GM20431 (cell line): ENCODE data around the gene HCRTR1.

ENCODE experiments used
- in situ Hi-C: fragments of 300-500 bp; cut with MseI, MboI; formaldehyde crosslinking; loops from one replicate; pipeline ENCODE4 v1.15.0; 2020; ENCODE audit warnings: low sequenced_read_pairs; ENCODE audit not compliant: unreplicated experiment

HCRTR1 gene

GRCh38 chr1:31661856-31662255, 44.4 kb downstream of the HCRTR1 start:
- in situ Hi-C loops: loop anchor here (10.0 to 25.0 kb wide), 2 partner anchors 123 to 300 kb away; no protein-coding TSS in a partner anchor

- in situ Hi-C loops: loop anchor here (10.0 to 25.0 kb wide), 2 partner anchors 122 to 300 kb away; no protein-coding TSS in a partner anchor
These were observed 45.0 kb downstream of the HCRTR1 start for GRCh38 chr1:31662463-31662862.

GRCh38 chr1:31663622-31664452, 46.3 kb downstream of the HCRTR1 start:
- in situ Hi-C loops: loop anchor here (10.0 to 25.0 kb wide), 2 partner anchors 121 to 298 kb away; no protein-coding TSS in a partner anchor

- in situ Hi-C loops: loop anchor here (10.0 to 25.0 kb wide), 2 partner anchors 120 to 298 kb away; no protein-coding TSS in a partner anchor
These were observed 47.0 kb downstream of the HCRTR1 start for GRCh38 chr1:31664528-31664927.

GRCh38 chr1:31665234-31665878, 47.9 kb downstream of the HCRTR1 start:
- in situ Hi-C loops: loop anchor here (10.0 to 25.0 kb wide), 2 partner anchors 119 to 297 kb away; no protein-coding TSS in a partner anchor

GRCh38 chr1:31666263-31666963, 48.9 kb downstream of the HCRTR1 start:
- in situ Hi-C loops: loop anchor here (10.0 to 25.0 kb wide), 2 partner anchors 118 to 296 kb away; no protein-coding TSS in a partner anchor

GRCh38 chr1:31667065-31667785, 49.7 kb downstream of the HCRTR1 start:
- in situ Hi-C loops: loop anchor here (10.0 to 25.0 kb wide), 2 partner anchors 118 to 295 kb away; no protein-coding TSS in a partner anchor

GRCh38 chr1:31668303-31668883, 50.9 kb downstream of the HCRTR1 start:
- in situ Hi-C loops: loop anchor here (10.0 to 25.0 kb wide), 2 partner anchors 116 to 294 kb away; no protein-coding TSS in a partner anchor

- in situ Hi-C loops: loop anchor here (10.0 to 25.0 kb wide), 2 partner anchors 115 to 293 kb away; no protein-coding TSS in a partner anchor
These were observed 51.9 kb downstream of the HCRTR1 start for GRCh38 chr1:31669433-31669785.

- in situ Hi-C loops: loop anchor here (10.0 to 25.0 kb wide), 2 partner anchors 115 to 292 kb away; no protein-coding TSS in a partner anchor
These were observed 52.5 kb downstream of the HCRTR1 start for GRCh38 chr1:31669786-31670592.

GRCh38 chr1:31670593-31670964, 53.1 kb downstream of the HCRTR1 start:
- in situ Hi-C loops: loop anchor here (25.0 kb wide), 1 partner anchor 292 kb away; no protein-coding TSS in a partner anchor

- in situ Hi-C loops: loop anchor here (25.0 kb wide), 1 partner anchor 291 kb away; no protein-coding TSS in a partner anchor
These were observed 53.7 kb downstream of the HCRTR1 start for GRCh38 chr1:31671147-31671546.

GRCh38 chr1:31671561-31672201, 54.2 kb downstream of the HCRTR1 start:
- in situ Hi-C loops: loop anchor here (25.0 kb wide), 1 partner anchor 291 kb away; no protein-coding TSS in a partner anchor

GRCh38 chr1:31672986-31673385, 55.5 kb downstream of the HCRTR1 start:
- in situ Hi-C loops: loop anchor here (25.0 kb wide), 1 partner anchor 289 kb away; no protein-coding TSS in a partner anchor

- in situ Hi-C loops: loop anchor here (25.0 kb wide), 1 partner anchor 289 kb away; no protein-coding TSS in a partner anchor
These were observed 55.9 kb downstream of the HCRTR1 start for GRCh38 chr1:31673433-31673832.

GRCh38 chr1:31674626-31675025, 57.1 kb downstream of the HCRTR1 start:
- in situ Hi-C loops: loop anchor here (25.0 kb wide), 1 partner anchor 288 kb away; no protein-coding TSS in a partner anchor

- in situ Hi-C loops: no loop called here
These were observed 57.7 kb downstream of the HCRTR1 start for GRCh38 chr1:31675161-31675560.
